C1 segment of cervical spinal cord (tissue), 14 donors: Measurements from ENCODE around the gene SYTL2.
"Not testable (repeated sequence)": the region's sequence is repeated elsewhere in the genome, so short reads cannot be mapped to it uniquely, and the experiment has no call there.

ENCODE experiments used
- DNase-seq, 14 donors: peaks; one replicate each; lab custom pipeline; 2025; lab: John Stamatoyannopoulos, UW

Gene SYTL2

GRCh38 chr11:85694385-85694980 lies 116.5 kb downstream of the SYTL2 start:
- peak in 2 of 14 donors; percentile 5 to 14 for DNase-seq

GRCh38 chr11:85685820-85686459 lies 125.0 kb downstream of the SYTL2 start, which contains the start of gene CCDC89:
Gene CCDC89 (minus strand): TSS chr11:85686195. CDS start chr11:85686130, 65 bp downstream.
- DNase-seq: peak in 13 of 14 donors; percentile 21 to 99 (median 74)

GRCh38 chr11:85685125-85685819 lies 125.7 kb downstream of the SYTL2 start:
- peak in 6 of 14 donors; percentile 41 to 59 (median 46) for DNase-seq

GRCh38 chr11:85682330-85683305 lies 128.3 kb downstream of the SYTL2 start:
- peak in 12 of 14 donors; percentile 9 to 76 (median 47) for DNase-seq

- DNase-seq: peak in 2 of 14 donors; percentile 24 to 95
Observed at GRCh38 chr11:85680897-85681296, 130.0 kb downstream of the SYTL2 start.

- peak in 1 of 14 donors; percentile 88 for DNase-seq
Observed at GRCh38 chr11:85679576-85679975, 131.4 kb downstream of the SYTL2 start.

GRCh38 chr11:85673393-85673792 lies 137.5 kb downstream of the SYTL2 start:
- DNase-seq: no peak

GRCh38 chr11:85672105-85672902 lies 138.6 kb downstream of the SYTL2 start:
- no peak for DNase-seq

- DNase-seq: not testable (repeated sequence)
Observed at GRCh38 chr11:85670949-85671663, 139.8 kb downstream of the SYTL2 start.

GRCh38 chr11:85668157-85668556 lies 142.8 kb downstream of the SYTL2 start:
- no peak for DNase-seq

- no peak for DNase-seq
Observed at GRCh38 chr11:85666687-85667086, 144.3 kb downstream of the SYTL2 start.

GRCh38 chr11:85665733-85666132 lies 145.2 kb downstream of the SYTL2 start:
- peak in 2 of 14 donors; percentile 11 to 26 for DNase-seq

GRCh38 chr11:85664615-85665481 lies 146.1 kb downstream of the SYTL2 start, which contains the start of gene CREBZF:
Gene CREBZF (minus strand): TSS chr11:85665129. CDS start chr11:85664875, 254 bp downstream.
- peak in 13 of 14 donors; percentile 58 to 94 (median 91) for DNase-seq

GRCh38 chr11:85663753-85664614 lies 147.0 kb downstream of the SYTL2 start:
- DNase-seq: peak in 12 of 14 donors; percentile 53 to 84 (median 72)

- peak in 1 of 14 donors; percentile 27 for DNase-seq
Observed at GRCh38 chr11:85663080-85663752, 147.7 kb downstream of the SYTL2 start.

- no peak for DNase-seq
Observed at GRCh38 chr11:85661972-85662664, 148.8 kb downstream of the SYTL2 start.
